ENCODE results near the gene INSYN1.
"Not testable (repeated sequence)": the region's sequence is repeated elsewhere in the genome, so short reads cannot be mapped to it uniquely, and the experiment has no call there.

INSYN1 gene

GRCh38 chr15:73741321-73741836, 11.8 kb downstream of the INSYN1 start:
- Histone ChIP-seq H3K4me3 (ENCODE audit: low read depth in 1 of 5, low read length in 5 of 5) (no peak overlapping the region), H3K9ac (ENCODE audit: low read length in 5 of 5) (no peak overlapping the region), H3K36me3 (ENCODE audit: control insufficient read depth in 5 of 5, insufficient read depth in 5 of 5, low read length in 5 of 5) (no peaks in the 10 kb centered on the region), H3K9me3 (ENCODE audit: control insufficient read depth in 5 of 5, low read length in 5 of 5) (no peaks in the 10 kb centered on the region), H3K4me1 (ENCODE audit: control insufficient read depth in 5 of 5, insufficient read depth in 5 of 5, low read length in 5 of 5) (peaks cover 0 to 17% (median 12%) of the 10 kb centered on the region in 5 donors), H3K27me3 (ENCODE audit: control insufficient read depth in 5 of 5, insufficient read depth in 4 of 5, low read length in 5 of 5) (peaks cover 0 to 14% (median 12%) of the 10 kb centered on the region in 5 donors), H3K27ac (ENCODE audit: low read depth, low read length) (no peak overlapping the region)

- H3K4me3 ChIP-seq (ENCODE audit: low read depth in 1 of 5, low read length in 5 of 5), result no peak overlapping the region
- no peaks in the 10 kb centered on the region for H3K36me3 ChIP-seq (ENCODE audit: control insufficient read depth in 5 of 5, insufficient read depth in 5 of 5, low read length in 5 of 5)
- H3K27me3 ChIP-seq (ENCODE audit: control insufficient read depth in 5 of 5, insufficient read depth in 4 of 5, low read length in 5 of 5), result peaks cover 0 to 22% (median 18%) of the 10 kb centered on the region in 5 donors
- no peaks in the 10 kb centered on the region for H3K9me3 ChIP-seq (ENCODE audit: control insufficient read depth in 5 of 5, low read length in 5 of 5)
- H3K27ac ChIP-seq (ENCODE audit: low read depth, low read length), result no peak overlapping the region
- H3K4me1 ChIP-seq (ENCODE audit: control insufficient read depth in 5 of 5, insufficient read depth in 5 of 5, low read length in 5 of 5), result peaks cover 0 to 13% (median 9%) of the 10 kb centered on the region in 5 donors
- no peak overlapping the region for H3K9ac ChIP-seq (ENCODE audit: low read length in 5 of 5)
Measured at GRCh38 chr15:73740152-73741048, 12.8 kb downstream of the INSYN1 start.

- no peak overlapping the region for H3K9ac ChIP-seq (ENCODE audit: low read length in 5 of 5)
- H3K9me3 ChIP-seq (ENCODE audit: control insufficient read depth in 5 of 5, low read length in 5 of 5), result no peaks in the 10 kb centered on the region
- H3K4me1 ChIP-seq (ENCODE audit: control insufficient read depth in 5 of 5, insufficient read depth in 5 of 5, low read length in 5 of 5), result peaks cover 0 to 6% (median 2%) of the 10 kb centered on the region in 5 donors
- no peak overlapping the region for H3K4me3 ChIP-seq (ENCODE audit: low read depth in 1 of 5, low read length in 5 of 5)
- peaks cover 0 to 35% (median 28%) of the 10 kb centered on the region in 5 donors for H3K27me3 ChIP-seq (ENCODE audit: control insufficient read depth in 5 of 5, insufficient read depth in 4 of 5, low read length in 5 of 5)
- H3K36me3 ChIP-seq (ENCODE audit: control insufficient read depth in 5 of 5, insufficient read depth in 5 of 5, low read length in 5 of 5), result no peaks in the 10 kb centered on the region
- H3K27ac ChIP-seq (ENCODE audit: low read depth, low read length), result no peak overlapping the region
Measured at GRCh38 chr15:73737535-73737934, 15.6 kb downstream of the INSYN1 start.

GRCh38 chr15:73732930-73733329, 20.2 kb downstream of the INSYN1 start:
- no peak overlapping the region for H3K27ac ChIP-seq (ENCODE audit: low read depth, low read length)
- H3K9me3 ChIP-seq (ENCODE audit: control insufficient read depth in 5 of 5, low read length in 5 of 5), result no peaks in the 10 kb centered on the region
- H3K36me3 ChIP-seq (ENCODE audit: control insufficient read depth in 5 of 5, insufficient read depth in 5 of 5, low read length in 5 of 5), result no peaks in the 10 kb centered on the region
- H3K4me3 ChIP-seq (ENCODE audit: low read depth in 1 of 5, low read length in 5 of 5), result no peak overlapping the region
- no peaks in the 10 kb centered on the region for H3K4me1 ChIP-seq (ENCODE audit: control insufficient read depth in 5 of 5, insufficient read depth in 5 of 5, low read length in 5 of 5)
- peaks cover 0 to 29% (median 26%) of the 10 kb centered on the region in 5 donors for H3K27me3 ChIP-seq (ENCODE audit: control insufficient read depth in 5 of 5, insufficient read depth in 4 of 5, low read length in 5 of 5)
- H3K9ac ChIP-seq (ENCODE audit: low read length in 5 of 5), result no peak overlapping the region

GRCh38 chr15:73732051-73732450, 21.1 kb downstream of the INSYN1 start:
- H3K27ac ChIP-seq (ENCODE audit: low read depth, low read length); H3K4me1 ChIP-seq (ENCODE audit: control insufficient read depth in 5 of 5, insufficient read depth in 5 of 5, low read length in 5 of 5); H3K4me3 ChIP-seq (ENCODE audit: low read depth in 1 of 5, low read length in 5 of 5); H3K9me3 ChIP-seq (ENCODE audit: control insufficient read depth in 5 of 5, low read length in 5 of 5); H3K36me3 ChIP-seq (ENCODE audit: control insufficient read depth in 5 of 5, insufficient read depth in 5 of 5, low read length in 5 of 5); H3K9ac ChIP-seq (ENCODE audit: low read length in 5 of 5): not testable (repeated sequence)
- peaks cover 0 to 21% (median 20%) of the 10 kb centered on the region in 5 donors for H3K27me3 ChIP-seq (ENCODE audit: control insufficient read depth in 5 of 5, insufficient read depth in 4 of 5, low read length in 5 of 5)

GRCh38 chr15:73727330-73727976, 25.7 kb downstream of the INSYN1 start:
- Histone ChIP-seq H3K9me3 (ENCODE audit: control insufficient read depth in 5 of 5, low read length in 5 of 5) (no peaks in the 10 kb centered on the region), H3K36me3 (ENCODE audit: control insufficient read depth in 5 of 5, insufficient read depth in 5 of 5, low read length in 5 of 5) (no peaks in the 10 kb centered on the region), H3K4me1 (ENCODE audit: control insufficient read depth in 5 of 5, insufficient read depth in 5 of 5, low read length in 5 of 5) (no peaks in the 10 kb centered on the region), H3K27ac (ENCODE audit: low read depth, low read length) (no peak overlapping the region), H3K27me3 (ENCODE audit: control insufficient read depth in 5 of 5, insufficient read depth in 4 of 5, low read length in 5 of 5) (peaks cover 0 to 5% (median under 1%) of the 10 kb centered on the region in 5 donors), H3K4me3 (ENCODE audit: low read depth in 1 of 5, low read length in 5 of 5) (no peak overlapping the region), H3K9ac (ENCODE audit: low read length in 5 of 5) (no peak overlapping the region)

- Histone ChIP-seq H3K4me3 (ENCODE audit: low read depth in 1 of 5, low read length in 5 of 5) (no peak overlapping the region), H3K36me3 (ENCODE audit: control insufficient read depth in 5 of 5, insufficient read depth in 5 of 5, low read length in 5 of 5) (no peaks in the 10 kb centered on the region), H3K4me1 (ENCODE audit: control insufficient read depth in 5 of 5, insufficient read depth in 5 of 5, low read length in 5 of 5) (no peaks in the 10 kb centered on the region), H3K27me3 (ENCODE audit: control insufficient read depth in 5 of 5, insufficient read depth in 4 of 5, low read length in 5 of 5) (peaks cover 0 to 17% (median 0%) of the 10 kb centered on the region in 5 donors), H3K9me3 (ENCODE audit: control insufficient read depth in 5 of 5, low read length in 5 of 5) (no peaks in the 10 kb centered on the region), H3K9ac (ENCODE audit: low read length in 5 of 5) (no peak overlapping the region), H3K27ac (ENCODE audit: low read depth, low read length) (no peak overlapping the region)
Measured at GRCh38 chr15:73724212-73724611, 28.9 kb downstream of the INSYN1 start.

GRCh38 chr15:73723191-73723590, 30.0 kb downstream of the INSYN1 start:
- no peak overlapping the region for H3K4me3 ChIP-seq (ENCODE audit: low read depth in 1 of 5, low read length in 5 of 5)
- no peaks in the 10 kb centered on the region for H3K36me3 ChIP-seq (ENCODE audit: control insufficient read depth in 5 of 5, insufficient read depth in 5 of 5, low read length in 5 of 5)
- H3K9me3 ChIP-seq (ENCODE audit: control insufficient read depth in 5 of 5, low read length in 5 of 5), result no peaks in the 10 kb centered on the region
- H3K9ac ChIP-seq (ENCODE audit: low read length in 5 of 5), result no peak overlapping the region
- no peaks in the 10 kb centered on the region for H3K4me1 ChIP-seq (ENCODE audit: control insufficient read depth in 5 of 5, insufficient read depth in 5 of 5, low read length in 5 of 5)
- no peak overlapping the region for H3K27ac ChIP-seq (ENCODE audit: low read depth, low read length)
- peaks cover 0 to 17% (median 0%) of the 10 kb centered on the region in 5 donors for H3K27me3 ChIP-seq (ENCODE audit: control insufficient read depth in 5 of 5, insufficient read depth in 4 of 5, low read length in 5 of 5)

GRCh38 chr15:73722425-73722824, 30.7 kb downstream of the INSYN1 start:
- Histone ChIP-seq H3K36me3 (ENCODE audit: control insufficient read depth in 5 of 5, insufficient read depth in 5 of 5, low read length in 5 of 5) (no peaks in the 10 kb centered on the region), H3K4me3 (ENCODE audit: low read depth in 1 of 5, low read length in 5 of 5) (no peak overlapping the region), H3K27ac (ENCODE audit: low read depth, low read length) (no peak overlapping the region), H3K9me3 (ENCODE audit: control insufficient read depth in 5 of 5, low read length in 5 of 5) (no peaks in the 10 kb centered on the region), H3K4me1 (ENCODE audit: control insufficient read depth in 5 of 5, insufficient read depth in 5 of 5, low read length in 5 of 5) (no peaks in the 10 kb centered on the region), H3K9ac (ENCODE audit: low read length in 5 of 5) (no peak overlapping the region), H3K27me3 (ENCODE audit: control insufficient read depth in 5 of 5, insufficient read depth in 4 of 5, low read length in 5 of 5) (peaks cover 0 to 17% (median 0%) of the 10 kb centered on the region in 5 donors)

- Histone ChIP-seq H3K36me3 (ENCODE audit: control insufficient read depth in 5 of 5, insufficient read depth in 5 of 5, low read length in 5 of 5) (peaks cover 0 to 8% (median 6%) of the 10 kb centered on the region in 5 donors), H3K4me3 (ENCODE audit: low read depth in 1 of 5, low read length in 5 of 5) (no peak overlapping the region), H3K27ac (ENCODE audit: low read depth, low read length) (no peak overlapping the region), H3K27me3 (ENCODE audit: control insufficient read depth in 5 of 5, insufficient read depth in 4 of 5, low read length in 5 of 5) (peaks cover 0 to 17% (median 0%) of the 10 kb centered on the region in 5 donors), H3K9me3 (ENCODE audit: control insufficient read depth in 5 of 5, low read length in 5 of 5) (no peaks in the 10 kb centered on the region), H3K4me1 (ENCODE audit: control insufficient read depth in 5 of 5, insufficient read depth in 5 of 5, low read length in 5 of 5) (no peaks in the 10 kb centered on the region), H3K9ac (ENCODE audit: low read length in 5 of 5) (no peak overlapping the region)
Measured at GRCh38 chr15:73718694-73719093, 34.5 kb downstream of the INSYN1 start.
